Esophagus squamous epithelium (tissue), 4 donors: ENCODE data around the gene GPN1.

Experiments
- POLR2A ChIP-seq, 4 donors: fragments of 450-650 bp; IDR thresholded peaks; one replicate each; pipeline ENCODE4 v1.6.1; 2017; ENCODE audit warnings: antibody characterized with exemption in 4 of 4, mild to moderate bottlenecking in 4 of 4, moderate library complexity in 3 of 4
- TF ChIP-seq, protein P1 (sequence below), 6 experiments: fragments of 450-650 bp in 4 of 6; fragments of 200-600 bp in 2 of 6; sonication (generic) in 2 of 6; IDR thresholded peaks; one replicate each; pipeline ENCODE4 v1.5.1; 2016 to 2019; ENCODE audit warnings: antibody characterized with exemption in 6 of 6, mild to moderate bottlenecking in 4 of 6, moderate library complexity in 4 of 6

DNA sequence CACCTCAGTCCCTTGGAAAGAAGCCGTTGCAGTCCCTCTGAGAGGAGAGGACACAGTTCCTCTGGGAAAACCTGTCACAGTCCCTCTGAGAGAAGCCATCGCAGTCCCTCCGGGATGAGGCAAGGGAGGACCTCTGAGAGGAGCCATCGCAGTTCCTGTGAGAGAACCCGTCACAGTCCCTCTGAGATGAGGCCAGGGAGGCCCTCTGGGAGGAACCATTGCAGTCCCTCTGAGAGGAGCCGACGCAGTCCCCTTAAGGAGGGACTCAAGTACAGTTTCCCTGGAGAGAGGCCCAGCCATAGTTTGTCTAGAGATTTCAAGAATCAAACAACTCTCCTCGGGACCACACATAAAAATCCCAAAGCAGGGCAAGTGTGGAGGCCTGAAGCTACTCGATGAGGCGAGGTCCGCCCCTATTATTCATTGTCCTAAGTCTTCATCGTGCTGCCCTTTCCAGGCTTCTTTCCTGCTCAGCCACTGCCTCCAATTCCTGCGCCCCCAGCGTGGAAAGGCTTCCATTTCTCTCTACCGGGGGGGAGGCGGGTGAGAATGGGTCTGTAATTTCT lies 46.6 kb upstream of the GPN1 start:
- TF ChIP-seq, protein P1, sequence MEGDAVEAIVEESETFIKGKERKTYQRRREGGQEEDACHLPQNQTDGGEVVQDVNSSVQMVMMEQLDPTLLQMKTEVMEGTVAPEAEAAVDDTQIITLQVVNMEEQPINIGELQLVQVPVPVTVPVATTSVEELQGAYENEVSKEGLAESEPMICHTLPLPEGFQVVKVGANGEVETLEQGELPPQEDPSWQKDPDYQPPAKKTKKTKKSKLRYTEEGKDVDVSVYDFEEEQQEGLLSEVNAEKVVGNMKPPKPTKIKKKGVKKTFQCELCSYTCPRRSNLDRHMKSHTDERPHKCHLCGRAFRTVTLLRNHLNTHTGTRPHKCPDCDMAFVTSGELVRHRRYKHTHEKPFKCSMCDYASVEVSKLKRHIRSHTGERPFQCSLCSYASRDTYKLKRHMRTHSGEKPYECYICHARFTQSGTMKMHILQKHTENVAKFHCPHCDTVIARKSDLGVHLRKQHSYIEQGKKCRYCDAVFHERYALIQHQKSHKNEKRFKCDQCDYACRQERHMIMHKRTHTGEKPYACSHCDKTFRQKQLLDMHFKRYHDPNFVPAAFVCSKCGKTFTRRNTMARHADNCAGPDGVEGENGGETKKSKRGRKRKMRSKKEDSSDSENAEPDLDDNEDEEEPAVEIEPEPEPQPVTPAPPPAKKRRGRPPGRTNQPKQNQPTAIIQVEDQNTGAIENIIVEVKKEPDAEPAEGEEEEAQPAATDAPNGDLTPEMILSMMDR (IDR thresholded peaks at IDR 0.05), result no peak
- no peak for TF ChIP-seq POLR2A (IDR thresholded peaks at IDR 0.05)
